GM18517 (cell line): ENCODE data around the gene EPHA1.

ENCODE experiments used
- ATAC-seq: cut with Tn5 transposase; IDR thresholded peaks from one replicate; pipeline ENCODE4 v1.9.1; 2021; ENCODE audit warnings: mild to moderate bottlenecking, moderate library complexity; ENCODE audit not compliant: unreplicated experiment

The EPHA1 gene

DNA sequence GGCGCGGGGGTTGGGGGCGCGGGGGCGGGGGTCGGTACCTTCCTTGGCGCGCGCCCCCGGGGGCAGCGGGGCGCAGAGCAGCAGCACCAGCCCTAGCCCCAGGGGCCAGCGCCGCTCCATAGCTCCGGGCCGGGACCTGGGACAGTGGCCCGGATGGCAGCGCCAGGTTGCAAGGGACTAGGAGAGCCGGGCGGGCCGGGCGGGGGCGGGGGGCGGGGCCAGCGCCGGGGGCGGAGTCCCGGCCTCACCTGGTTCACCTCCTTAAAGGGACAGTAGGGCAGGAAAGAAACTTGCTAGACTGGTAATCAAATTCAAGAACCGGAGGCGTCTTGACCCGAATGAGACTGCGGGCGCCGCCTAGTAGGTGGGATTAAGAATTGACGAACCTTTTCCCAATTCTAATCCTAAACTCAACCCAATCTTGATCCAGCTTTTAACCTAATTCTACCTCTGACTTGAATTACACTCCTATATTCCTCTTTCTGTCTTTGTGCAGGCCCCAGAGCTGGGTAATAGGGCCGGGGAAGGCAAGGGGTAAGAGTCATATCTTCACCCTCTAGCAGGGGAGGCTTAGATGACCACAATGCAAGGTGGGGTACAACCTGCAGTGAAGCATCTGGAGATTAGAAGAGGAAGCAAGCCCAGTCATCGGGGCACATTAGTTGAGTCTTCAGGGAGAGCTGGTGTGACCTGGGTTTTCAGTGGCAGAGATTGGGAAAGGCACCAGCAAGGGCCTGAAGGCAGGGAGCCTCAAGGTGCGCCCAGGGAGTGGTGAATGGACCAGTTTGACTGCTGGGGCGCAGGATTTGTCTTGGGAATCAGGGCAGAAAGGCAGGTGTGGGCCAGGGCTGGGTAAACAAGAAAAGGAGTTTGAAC is at the start of gene EPHA1:
TSS of gene EPHA1 (minus strand) at position 171 of the 876 bp plus-strand sequence. CDS start at position 120, 51 bp downstream.
- ATAC-seq, result peak; percentile 48

DNA sequence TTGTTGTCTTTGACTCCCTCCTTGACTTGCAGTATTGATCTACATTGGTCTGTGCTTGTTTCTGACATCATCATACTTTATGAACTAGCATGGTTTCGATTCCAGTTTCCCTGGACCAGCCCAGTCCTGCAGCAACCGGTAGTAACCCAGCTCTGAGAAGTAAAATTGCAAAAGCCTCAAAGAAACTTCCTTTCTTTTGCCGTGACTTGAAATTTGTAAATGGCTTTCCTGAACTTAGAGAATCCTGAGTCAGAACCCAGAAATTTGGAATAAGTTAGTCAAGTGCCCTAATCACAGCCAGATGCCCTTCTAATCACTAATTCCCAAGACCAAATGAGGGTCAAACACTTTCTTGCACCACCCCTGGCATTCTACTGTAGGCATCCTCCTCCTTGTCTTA is 49.6 kb upstream of the EPHA1 start:
- ATAC-seq, result no peak

DNA sequence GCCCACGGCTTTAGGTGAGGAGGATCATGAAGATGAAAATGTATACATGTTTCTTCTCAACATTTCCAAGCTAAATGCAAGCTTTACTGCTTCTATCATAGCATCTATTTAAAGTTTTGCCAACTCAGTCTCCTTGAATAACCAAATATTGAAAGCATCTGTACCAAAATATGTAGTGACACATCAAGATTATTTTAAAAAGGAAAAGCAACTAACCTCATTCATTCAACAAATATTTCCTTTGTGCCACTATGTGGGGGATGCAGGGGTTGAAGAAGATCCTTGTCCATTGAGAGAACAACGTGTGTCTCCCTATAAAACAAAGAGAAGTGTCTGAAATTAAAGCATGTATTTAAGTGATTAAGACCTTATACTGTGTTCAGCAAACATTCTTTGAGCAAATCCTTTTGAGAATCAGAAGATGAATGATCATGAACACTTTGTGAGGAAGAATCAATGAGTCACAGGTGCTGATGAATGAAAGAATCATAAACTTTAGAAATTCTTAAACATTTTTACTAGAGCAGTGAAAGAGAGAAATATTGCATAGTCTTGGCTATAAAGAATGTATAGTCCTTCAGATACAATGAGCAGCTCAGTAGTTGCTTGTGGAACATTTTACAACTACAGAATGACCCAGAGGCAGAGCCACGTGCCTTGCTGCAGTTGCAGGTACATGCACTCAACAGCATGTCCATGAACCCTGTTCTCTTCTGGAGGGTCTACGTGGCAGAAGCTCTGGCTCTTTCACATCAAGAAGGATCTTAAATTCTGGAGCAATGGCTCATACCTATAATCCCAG is 48.5 kb upstream of the EPHA1 start:
- no peak for ATAC-seq

DNA sequence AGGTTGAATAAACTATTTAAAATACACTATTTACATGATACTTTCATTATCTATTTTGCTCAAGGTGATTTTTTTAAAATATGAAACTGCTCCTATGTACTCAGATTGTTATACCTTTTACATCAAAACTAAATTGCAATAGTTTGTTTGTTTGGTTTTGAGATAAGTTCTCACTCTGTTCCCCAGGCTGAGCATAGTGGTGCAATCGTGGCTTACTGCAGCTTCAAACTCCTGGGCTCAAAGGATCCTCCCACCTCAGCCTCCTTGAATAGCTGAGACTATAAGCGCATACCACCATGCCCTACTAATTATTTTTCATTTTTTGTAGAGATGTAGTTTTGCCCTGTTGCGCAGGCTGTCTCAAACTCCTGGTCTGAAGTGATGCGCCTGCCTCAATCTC is 47.3 kb upstream of the EPHA1 start:
- ATAC-seq, result no peak

DNA sequence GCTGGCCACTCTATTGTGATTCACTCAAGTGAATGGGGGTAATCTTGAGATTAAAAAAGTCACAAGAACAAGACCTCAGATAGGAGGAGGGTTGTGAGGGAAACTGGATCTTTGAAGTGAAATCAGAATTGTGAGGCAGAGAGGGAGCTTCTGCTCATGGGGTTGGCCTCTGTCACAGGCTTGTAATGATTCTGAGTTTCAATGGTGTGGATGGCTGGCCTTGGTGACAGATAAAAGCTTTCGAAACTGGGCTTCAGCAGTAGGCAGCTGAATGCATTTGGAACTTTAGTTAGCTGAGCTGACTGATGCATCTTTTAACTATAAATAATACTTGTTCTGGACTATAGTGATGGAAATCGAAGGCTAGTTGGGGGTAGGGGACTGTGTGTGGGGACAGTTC is 46.8 kb upstream of the EPHA1 start:
- no peak for ATAC-seq

DNA sequence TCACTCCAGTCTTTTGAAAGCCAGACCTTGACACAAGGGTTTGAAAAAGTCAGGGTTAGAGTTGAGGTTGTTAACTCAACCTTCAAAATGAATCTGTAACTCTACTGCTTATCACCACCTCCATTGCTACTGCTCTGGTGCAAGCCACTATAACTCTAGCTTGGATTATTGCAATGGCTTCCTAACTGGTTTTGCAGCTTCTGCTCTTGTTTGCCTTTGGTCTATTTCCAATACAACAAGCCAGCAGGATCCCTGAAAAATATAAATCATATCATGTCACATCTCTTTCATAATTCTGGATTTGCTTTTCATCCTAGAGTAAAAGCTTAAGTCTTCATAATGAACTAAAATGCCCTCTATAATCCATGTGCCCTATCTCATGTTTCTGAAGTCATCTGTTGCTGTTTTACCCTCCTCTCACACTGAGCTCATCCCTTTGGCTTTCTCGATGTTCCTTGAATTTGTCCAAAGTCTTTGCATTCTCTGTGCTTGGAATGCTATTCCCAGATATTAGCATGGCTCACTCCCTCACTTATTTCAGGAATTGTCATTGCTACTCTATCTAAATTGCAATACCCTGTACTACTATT is 45.5 kb upstream of the EPHA1 start:
- no peak for ATAC-seq

DNA sequence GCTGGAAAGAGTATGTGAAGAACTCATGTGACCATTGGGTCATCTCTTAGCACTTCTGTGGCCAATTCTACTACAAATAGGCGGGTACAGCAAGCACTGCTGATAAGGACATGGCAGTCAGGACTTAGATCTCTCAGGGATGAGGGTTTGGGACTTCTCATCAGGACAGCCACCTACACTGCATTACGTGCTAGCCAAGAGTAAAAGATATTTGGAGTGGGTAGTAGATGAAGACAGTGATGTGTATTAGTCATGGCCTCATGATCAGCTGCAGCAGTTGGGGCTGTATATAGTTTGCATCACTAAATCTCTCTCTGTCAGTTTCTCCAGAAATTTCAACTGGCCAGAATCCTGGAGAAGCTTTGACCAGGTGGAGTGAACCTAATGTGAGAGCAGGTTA is 43.8 kb upstream of the EPHA1 start:
- ATAC-seq, result no peak

DNA sequence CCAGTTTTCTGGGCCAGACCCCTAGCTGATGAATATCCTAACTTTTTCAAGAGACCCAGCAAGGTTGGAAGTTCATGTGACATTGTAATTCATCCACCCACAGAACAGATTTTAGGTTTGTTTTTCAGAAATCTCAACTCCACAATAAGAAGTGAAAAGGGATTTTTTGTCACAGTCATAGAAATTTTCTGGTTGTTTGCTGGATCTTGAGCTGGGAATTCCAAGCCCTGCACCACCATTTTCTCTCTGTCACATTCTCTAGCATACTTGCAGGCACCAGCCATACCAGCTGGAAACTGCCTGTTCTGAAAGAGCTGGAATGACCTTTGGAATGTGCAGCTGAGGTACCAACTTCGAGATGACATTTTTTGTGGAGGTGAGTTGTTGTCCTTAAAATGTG is 43.1 kb upstream of the EPHA1 start:
- ATAC-seq, result no peak

DNA sequence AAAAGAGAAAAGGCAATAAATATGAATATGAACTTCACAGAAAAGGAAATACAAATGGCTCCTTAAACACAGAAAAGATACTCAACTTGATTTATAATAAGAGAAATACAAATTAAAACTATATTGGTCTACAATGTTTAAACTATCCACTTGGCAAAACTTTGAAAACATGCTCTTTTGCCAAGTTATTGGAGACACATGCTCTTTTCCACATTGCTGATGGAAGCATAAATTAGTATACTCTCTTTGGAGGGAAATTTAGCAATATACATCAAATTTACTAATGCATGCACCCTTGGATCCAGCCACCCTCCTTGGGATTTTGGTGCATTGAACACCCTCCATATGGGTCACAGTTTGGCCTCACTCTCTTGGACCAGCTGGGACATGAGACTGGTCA is 42.5 kb upstream of the EPHA1 start:
- ATAC-seq, result no peak

DNA sequence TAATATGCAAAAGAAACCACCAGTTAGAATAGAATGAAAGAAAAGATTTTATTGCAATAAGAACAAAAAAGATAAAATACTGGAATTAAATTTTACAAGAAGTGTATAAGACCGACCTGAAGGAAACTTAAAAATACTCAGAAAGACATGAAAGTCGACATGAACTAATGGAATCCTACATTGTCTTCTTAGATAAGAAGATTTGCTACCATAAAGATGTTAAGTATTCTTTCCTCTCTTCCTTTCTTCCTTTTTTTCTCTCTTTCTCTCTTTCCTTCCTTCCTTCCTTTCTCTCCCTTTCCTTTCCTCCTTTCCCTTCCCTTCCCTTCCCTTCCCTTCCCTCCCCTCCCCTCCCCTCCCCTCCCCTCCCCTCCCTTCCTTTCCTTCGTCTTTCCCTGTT is 41.1 kb upstream of the EPHA1 start:
- no peak for ATAC-seq

DNA sequence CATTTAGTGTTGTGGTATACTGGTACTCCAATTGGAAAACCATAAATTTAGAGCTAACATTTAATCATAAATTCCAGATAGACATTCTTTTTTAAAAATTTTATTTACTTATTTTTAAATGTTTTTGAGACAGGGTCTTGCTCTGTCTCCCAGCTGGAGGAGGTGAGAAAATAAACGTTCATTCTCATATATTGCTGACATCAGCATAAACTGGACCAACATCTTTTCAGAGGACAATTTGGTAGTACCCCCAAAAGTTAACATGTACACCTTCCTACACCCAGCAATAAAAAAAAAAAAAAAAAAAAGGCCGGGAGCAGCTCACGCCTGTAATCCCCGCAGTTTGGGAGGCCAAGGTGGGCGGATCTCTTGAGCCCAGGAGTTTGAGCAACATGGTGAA is 39.8 kb upstream of the EPHA1 start:
- ATAC-seq, result no peak

DNA sequence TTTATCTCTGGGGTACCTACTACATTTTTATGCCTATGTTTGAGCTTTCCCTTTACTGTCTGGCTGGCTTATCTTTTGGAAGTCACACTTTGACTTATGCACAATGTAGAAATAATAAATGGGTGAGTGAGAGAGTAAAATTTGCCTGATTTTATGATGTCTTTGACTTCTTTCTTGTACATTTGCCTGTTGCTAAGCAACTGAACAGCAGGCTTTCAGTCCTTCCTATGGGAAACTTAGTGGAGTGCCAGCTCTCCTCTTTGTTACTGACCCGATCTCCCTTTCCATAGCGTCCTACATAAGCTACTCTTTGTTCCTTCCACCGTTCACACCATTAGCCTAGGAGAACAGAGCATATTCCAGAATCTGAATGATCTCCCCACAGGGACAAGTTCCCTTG is 38.8 kb upstream of the EPHA1 start:
- no peak for ATAC-seq

DNA sequence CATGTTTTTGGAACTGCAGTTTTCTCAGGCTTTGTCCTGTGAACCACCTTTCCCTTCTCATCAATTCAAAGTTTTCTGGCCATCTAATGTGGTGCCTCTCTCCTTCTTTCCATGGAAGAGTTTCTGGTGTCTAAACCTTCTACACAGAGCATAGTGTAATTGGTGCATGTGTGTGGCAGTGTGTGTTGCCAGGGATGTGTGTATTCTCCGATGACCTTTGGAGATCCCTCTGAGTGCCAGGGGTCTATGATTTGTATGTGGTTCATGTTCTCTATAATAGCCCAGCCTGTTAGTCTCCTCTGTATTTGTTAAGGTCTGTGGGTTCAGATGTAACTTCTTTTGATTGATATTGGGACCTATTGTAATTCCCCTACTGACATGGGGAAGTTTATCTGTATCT is 36.1 kb upstream of the EPHA1 start:
- ATAC-seq, result no peak

DNA sequence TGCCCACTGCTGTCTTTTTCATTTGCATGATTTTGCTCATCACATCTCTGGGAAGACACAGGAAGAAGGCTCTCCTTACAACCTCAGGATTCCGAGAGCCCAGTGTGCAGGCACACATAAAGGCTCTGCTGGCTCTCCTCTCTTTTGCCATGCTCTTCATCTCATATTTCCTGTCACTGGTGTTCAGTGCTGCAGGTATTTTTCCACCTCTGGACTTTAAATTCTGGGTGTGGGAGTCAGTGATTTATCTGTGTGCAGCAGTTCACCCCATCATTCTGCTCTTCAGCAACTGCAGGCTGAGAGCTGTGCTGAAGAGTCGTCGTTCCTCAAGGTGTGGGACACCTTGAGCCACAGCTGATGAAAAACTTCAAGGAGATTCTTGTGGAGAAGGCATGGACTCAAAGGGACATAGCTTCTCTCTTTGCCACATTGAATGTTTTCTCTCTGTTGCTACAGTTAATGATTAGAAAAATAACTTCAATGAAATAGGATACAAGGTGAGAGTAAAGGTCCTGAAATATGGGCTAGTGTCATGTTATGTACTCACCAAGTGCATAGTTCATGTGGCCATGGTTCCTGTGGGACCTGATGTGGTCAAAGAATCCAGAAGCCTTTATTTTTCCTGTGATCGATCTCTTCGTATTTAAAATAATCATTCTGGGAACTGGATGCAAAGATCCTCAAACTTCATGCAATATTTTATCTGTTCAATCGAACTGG is 35.6 kb upstream of the EPHA1 start:
- no peak for ATAC-seq

DNA sequence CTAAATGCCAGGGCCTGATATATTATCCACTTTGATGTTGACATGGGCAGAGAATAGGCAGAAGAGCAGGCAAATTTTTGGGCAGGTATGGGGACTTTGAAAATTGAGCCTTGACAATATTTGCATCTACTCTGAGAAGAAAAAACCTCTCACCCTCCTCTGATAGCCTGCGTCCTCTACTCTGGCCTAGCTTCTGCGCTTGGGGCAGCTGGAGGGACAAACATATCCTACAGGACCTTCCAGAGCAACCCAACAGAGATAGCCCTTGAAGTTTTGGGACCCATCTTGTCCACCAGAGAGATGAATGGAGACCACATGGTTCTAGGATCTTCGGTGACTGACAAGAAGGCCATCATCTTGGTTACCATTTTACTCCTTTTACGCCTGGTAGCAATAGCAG is 34.5 kb upstream of the EPHA1 start, which contains the start of gene TAS2R60:
TSS of gene TAS2R60 (plus strand) at position 301 of the 400 bp plus-strand sequence. CDS start at position 301, 0 bp downstream.
- ATAC-seq, result no peak

DNA sequence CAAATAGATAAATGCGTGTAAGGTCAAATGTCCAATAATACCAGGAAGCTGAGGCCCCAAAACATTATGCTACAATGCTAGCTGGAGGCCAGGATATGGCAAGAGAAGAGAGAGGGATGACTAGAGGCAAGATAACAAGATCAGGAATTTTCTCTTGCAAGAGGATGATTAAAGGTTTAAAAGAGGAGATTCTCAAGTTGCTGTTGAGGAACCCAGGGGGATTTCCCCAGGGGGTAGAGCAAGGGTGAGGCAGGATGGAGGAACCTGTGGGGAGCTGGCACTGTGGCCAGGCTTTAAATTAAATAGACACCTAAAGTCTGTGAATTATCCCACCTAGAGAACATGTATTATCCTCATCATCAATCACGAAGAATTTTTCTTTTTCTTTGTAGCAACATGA is 31.2 kb upstream of the EPHA1 start:
- ATAC-seq, result no peak

DNA sequence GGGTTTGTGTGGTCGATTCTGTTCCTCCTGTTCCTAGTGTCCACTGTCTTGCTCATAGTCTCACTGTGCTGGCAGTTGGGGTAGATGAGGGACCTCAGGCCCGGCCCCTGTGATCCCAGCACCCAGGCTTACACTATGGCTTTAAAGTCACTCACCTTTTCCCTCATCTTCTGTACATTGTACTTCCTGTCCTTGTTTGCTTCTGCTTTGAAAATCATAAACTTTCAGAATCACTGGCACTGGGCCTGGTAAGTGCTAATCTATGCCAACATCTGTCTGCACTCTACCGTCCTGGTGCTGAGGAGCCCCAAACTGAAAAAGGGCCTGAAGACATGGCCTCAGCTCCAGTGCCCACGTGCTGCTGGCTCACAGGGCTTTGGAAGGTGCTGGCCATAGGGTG is 28.9 kb upstream of the EPHA1 start:
- peak; percentile 61 for ATAC-seq

DNA sequence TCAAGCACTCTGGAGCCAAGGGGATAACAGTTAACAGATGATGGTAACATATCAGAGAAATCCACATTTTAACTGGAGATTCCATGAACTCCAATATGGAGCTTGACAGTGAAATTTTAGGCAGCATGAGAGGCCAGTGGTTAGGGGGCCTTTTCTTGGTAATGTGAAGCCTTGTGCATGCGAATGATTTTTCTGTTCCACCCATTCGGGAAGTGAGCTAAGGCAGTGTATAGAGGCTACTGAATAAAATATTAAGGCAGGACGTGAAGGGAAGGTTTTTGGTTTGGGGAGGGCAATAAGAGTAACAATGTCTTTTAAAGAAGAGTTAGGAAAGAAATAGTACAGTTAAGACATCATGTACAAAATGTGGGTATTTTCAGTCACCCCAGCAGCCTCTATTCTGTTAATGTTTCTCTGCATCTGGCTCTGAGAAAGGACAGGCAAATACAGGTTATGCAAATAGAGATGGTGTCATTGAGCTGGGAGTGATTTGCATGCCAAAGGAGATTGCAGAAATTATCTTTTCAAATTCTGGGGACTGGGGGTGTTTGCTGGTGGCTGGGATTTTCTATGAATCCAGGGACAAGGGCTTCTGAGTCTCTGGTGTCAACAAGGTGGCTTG is 27.8 kb upstream of the EPHA1 start:
- ATAC-seq, result peak; percentile 88

DNA sequence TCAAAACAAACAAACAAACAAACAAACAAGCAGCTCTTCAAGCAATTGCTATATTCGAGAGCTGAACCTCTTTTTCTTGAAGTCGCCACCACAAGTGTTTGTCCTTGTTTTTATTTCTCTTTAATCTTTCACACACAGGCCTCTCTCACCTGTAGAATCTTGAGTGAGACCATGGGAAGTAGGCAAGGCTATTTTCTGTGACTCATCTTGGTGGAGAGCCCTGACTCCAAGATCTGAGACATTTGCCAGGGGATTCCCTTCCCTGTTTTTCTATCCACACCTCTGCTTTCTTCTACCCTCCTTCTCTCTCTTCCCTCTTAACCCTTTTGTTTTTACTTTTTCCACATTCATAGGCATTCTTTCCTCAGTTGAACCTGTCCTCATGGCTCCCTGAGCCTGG is 26.6 kb upstream of the EPHA1 start:
- ATAC-seq, result no peak

DNA sequence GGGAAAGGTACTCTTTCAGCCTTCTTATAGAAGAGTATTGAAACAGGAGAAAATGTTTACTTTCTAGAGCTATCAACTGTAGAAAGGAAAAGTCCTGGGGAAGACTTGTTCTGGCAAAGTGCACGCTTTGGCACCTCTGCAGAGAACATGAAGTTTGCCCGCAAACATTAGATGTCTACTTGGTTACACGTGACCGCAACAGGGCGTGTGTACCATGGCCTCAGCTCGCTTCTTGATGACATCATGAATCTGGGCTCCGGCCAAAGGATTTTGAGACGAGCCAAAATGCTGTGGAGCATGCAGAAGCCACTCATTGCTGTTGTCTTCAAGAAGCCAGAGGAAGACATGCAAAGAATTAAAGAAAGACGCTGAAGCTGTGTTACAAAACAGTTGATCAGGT is 26.0 kb upstream of the EPHA1 start:
- ATAC-seq, result no peak

DNA sequence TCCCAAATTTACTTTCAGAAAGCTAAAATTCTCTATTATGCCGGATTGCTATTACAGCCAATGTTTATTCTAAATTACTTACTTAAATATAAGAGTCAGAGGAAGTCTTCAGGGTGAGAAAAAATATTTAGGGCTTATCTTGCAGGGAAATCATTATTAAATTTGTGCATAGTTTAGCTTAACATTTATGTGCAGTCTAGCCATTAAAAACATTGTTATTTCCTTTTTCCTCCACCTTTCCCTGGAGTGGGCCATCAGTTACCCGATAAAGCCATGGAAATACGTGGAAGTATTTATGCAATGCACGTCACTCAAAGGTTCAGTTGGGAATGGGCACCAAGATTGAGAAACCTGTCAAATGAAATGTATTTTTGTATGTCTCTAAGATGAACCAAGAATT is 25.1 kb upstream of the EPHA1 start:
- ATAC-seq, result no peak
